B cell (primary cell): Measurements from ENCODE around the gene SLC12A7.

Experiments used
- CTCF ChIP-seq: fragments of 200-600 bp; IDR thresholded peaks from one replicate; pipeline ENCODE4 v1.8.0; 2022; ENCODE audit warnings: antibody characterized with exemption, mild to moderate bottlenecking
- EZH2 ChIP-seq: IDR thresholded peaks from 2 replicates; pipeline ENCODE4 v1.6.1; 2012; ENCODE audit warnings: borderline replicate concordance, low read depth, mild to moderate bottlenecking, moderate library complexity, low read length; ENCODE audit not compliant: insufficient read depth, poor library complexity, severe bottlenecking

GRCh38 chr5:1010641-1011046 lies 101.2 kb downstream of the SLC12A7 start:
- no peak for TF ChIP-seq CTCF
- no peak for TF ChIP-seq EZH2
